Measurements from ENCODE around the gene MPDZ. TPM values are rescaled to one million over a fixed set of nuclear protein-coding genes. Genes with fewer than 3 reads are reported as not detected.

MPDZ gene
- total RNA-seq, 1 experiment from 2014 or later = 15.3 TPM

DNA sequence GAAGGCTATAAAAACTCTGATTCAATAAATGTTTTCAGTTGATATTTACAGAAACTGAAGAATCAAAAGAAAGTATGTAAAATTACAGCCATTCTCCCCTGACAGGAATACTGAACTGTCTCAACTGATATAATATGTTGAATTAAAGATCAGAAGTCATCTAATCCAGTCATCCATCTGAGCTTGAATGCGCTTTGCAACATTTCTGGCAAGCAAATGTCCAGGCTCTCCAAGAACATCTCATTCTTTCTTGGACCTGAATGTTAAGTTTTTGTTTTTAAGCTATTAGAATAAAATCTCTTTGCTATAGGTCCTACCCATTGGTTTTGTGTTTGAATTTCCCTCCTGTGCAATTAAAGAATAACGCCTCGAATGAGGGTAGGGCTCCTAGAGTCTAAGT, 120.5 kb downstream of the MPDZ start:
- ChIA-PET CTCF (no interaction called here), POLR2A (ENCODE audit: unreplicated experiment) (no interaction called here)

GRCh38 chr9:13151489-13151888, 128.0 kb downstream of the MPDZ start:
- H3K79me2 ChIP-seq (ENCODE audit: low read depth) = no peaks in the 10 kb centered on the region
- H3K36me3 ChIP-seq (ENCODE audit: low read depth) = no peaks in the 10 kb centered on the region
- intact Hi-C loops (cut with micrococcal nuclease; ENCODE audit: unreplicated experiment) = no loop called here
- H3K9me3 ChIP-seq (ENCODE audit: insufficient read depth, low read depth) = no peaks in the 10 kb centered on the region
- TF ChIP-seq CTCF (conservative IDR thresholded peaks at IDR 0.05) = no peak
- TF ChIP-seq EZH2 (IDR thresholded peaks at IDR 0.05; ENCODE audit: low read depth) = no peak
- no peaks in the 10 kb centered on the region for H3K9me2 ChIP-seq (ENCODE audit: insufficient read depth)
- no peaks in the 10 kb centered on the region for H4K20me1 ChIP-seq (ENCODE audit: insufficient read depth)
- DNase-seq = no peak
- POLR2A ChIA-PET (ENCODE audit: unreplicated experiment) = no interaction called here
- no peak overlapping the region for H2AFZ ChIP-seq
- no peak overlapping the region for H3K27ac ChIP-seq
- H3F3A ChIP-seq (ENCODE audit: insufficient read depth, low read depth) = no peaks in the 10 kb centered on the region
- CTCF ChIA-PET = no interaction called here
- no peaks in the 10 kb centered on the region for H3K27me3 ChIP-seq (ENCODE audit: insufficient read depth, low read depth)
- no peak overlapping the region for H3K4me3 ChIP-seq
- H3K4me2 ChIP-seq = no peak overlapping the region
- H3K4me1 ChIP-seq (replicated peaks; ENCODE audit: insufficient read depth) = no peaks in the 10 kb centered on the region
- no TSS peak for BruUV-seq (replicated peaks)

More for the DNA sequence above, 120.5 kb downstream of the MPDZ start:
- no peak overlapping the region for H3K4me2 ChIP-seq
- no peak overlapping the region for H3K27ac ChIP-seq
- intact Hi-C loops (cut with micrococcal nuclease; ENCODE audit: unreplicated experiment) = no loop called here
- no peaks in the 10 kb centered on the region for H3K79me2 ChIP-seq (ENCODE audit: low read depth)
- H3K9me2 ChIP-seq (ENCODE audit: insufficient read depth) = no peaks in the 10 kb centered on the region
- no peaks in the 10 kb centered on the region for H3F3A ChIP-seq (ENCODE audit: insufficient read depth, low read depth)
- DNase-seq = no peak
- no peaks in the 10 kb centered on the region for H3K36me3 ChIP-seq (ENCODE audit: low read depth)
- H3K4me3 ChIP-seq = no peak overlapping the region
- no peak overlapping the region for H2AFZ ChIP-seq
- no peaks in the 10 kb centered on the region for H3K27me3 ChIP-seq (ENCODE audit: insufficient read depth, low read depth)
- H4K20me1 ChIP-seq (ENCODE audit: insufficient read depth) = no peaks in the 10 kb centered on the region
- no peaks in the 10 kb centered on the region for H3K9me3 ChIP-seq (ENCODE audit: insufficient read depth, low read depth)
- H3K4me1 ChIP-seq (replicated peaks; ENCODE audit: insufficient read depth) = no peaks in the 10 kb centered on the region
- no TSS peak for BruUV-seq (replicated peaks)
- TF ChIP-seq CTCF (conservative IDR thresholded peaks at IDR 0.05) (no peak), EZH2 (IDR thresholded peaks at IDR 0.05; ENCODE audit: low read depth) (no peak)

- CTCF ChIA-PET = no interaction called here
- Histone ChIP-seq H4K20me1 (ENCODE audit: insufficient read depth) (no peaks in the 10 kb centered on the region), H3K9me3 (ENCODE audit: insufficient read depth, low read depth) (no peaks in the 10 kb centered on the region), H3K4me2 (no peak overlapping the region), H3K9me2 (ENCODE audit: insufficient read depth) (no peaks in the 10 kb centered on the region), H3K27me3 (ENCODE audit: insufficient read depth, low read depth) (no peaks in the 10 kb centered on the region), H3K4me3 (no peak overlapping the region), H3K27ac (no peak overlapping the region), H3K36me3 (ENCODE audit: low read depth) (no peaks in the 10 kb centered on the region), H3K79me2 (ENCODE audit: low read depth) (no peaks in the 10 kb centered on the region), H3F3A (ENCODE audit: insufficient read depth, low read depth) (no peaks in the 10 kb centered on the region), H3K4me1 (replicated peaks; ENCODE audit: insufficient read depth) (no peaks in the 10 kb centered on the region), H2AFZ (no peak overlapping the region)
- no peak for DNase-seq
- TF ChIP-seq CTCF (conservative IDR thresholded peaks at IDR 0.05) (no peak), EZH2 (IDR thresholded peaks at IDR 0.05; ENCODE audit: low read depth) (no peak)
- BruUV-seq (replicated peaks) = no TSS peak
- intact Hi-C loops (cut with micrococcal nuclease; ENCODE audit: unreplicated experiment) = no loop called here
- POLR2A ChIA-PET (ENCODE audit: unreplicated experiment) = no interaction called here
Observed at GRCh38 chr9:13149454-13149853, 130.0 kb downstream of the MPDZ start.
